ENCODE data around the gene PLEKHM3.

PLEKHM3 gene

DNA sequence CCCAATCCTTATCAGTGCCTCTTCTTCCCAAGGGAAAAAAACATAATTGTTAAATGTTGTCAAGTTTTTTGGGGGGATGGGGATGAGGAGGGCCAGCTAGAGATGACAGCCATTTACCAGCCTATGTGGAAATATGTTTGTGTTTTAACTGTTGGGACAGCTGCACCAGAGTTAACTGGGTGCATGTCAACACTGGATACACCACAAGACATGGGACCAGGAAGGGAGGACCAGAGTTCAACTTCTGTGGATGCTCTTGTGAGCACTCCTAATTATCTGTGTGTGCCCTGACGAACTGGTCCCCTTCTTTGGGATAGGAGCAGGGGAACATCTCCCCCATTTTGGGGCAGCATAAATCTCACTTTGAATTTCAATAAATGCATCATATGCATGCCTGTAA is 189.5 kb downstream of the PLEKHM3 start:
- DNase-seq: no peak
- Histone ChIP-seq H2BK5ac (ENCODE audit: low read depth, low read length, poor library complexity, severe bottlenecking) (no peak overlapping the region), H3K4ac (ENCODE audit: low read depth in 1 of 2, low read length in 2 of 2) (no peak overlapping the region), H3K27ac (ENCODE audit: low read length, poor library complexity, severe bottlenecking) (no peak overlapping the region), H2AFZ (ENCODE audit: low read depth, low read length) (no peak overlapping the region), H2BK120ac (ENCODE audit: low read depth, low read length) (no peak overlapping the region), H3K4me3 (ENCODE audit: insufficient read depth in 1 of 2, low read depth in 1 of 2, low read length in 2 of 2) (no peak overlapping the region), H4K91ac (ENCODE audit: low read length) (no peak overlapping the region), H3K23ac (ENCODE audit: low read length in 2 of 2) (no peak overlapping the region), H2BK12ac (ENCODE audit: low read length in 2 of 2) (no peak overlapping the region), H3K27me3 (ENCODE audit: control insufficient read depth in 1 of 2, insufficient read depth in 1 of 2, low read length in 2 of 2) (no peaks in the 10 kb centered on the region), H3K14ac (ENCODE audit: low read length in 2 of 2) (no peak overlapping the region), H3K4me2 (ENCODE audit: low read length, poor library complexity, severe bottlenecking) (no peak overlapping the region), H3K9ac (ENCODE audit: low read length) (no peak overlapping the region), H3K36me3 (ENCODE audit: control insufficient read depth in 1 of 2, insufficient read depth in 2 of 2, low read depth in 1 of 2, low read length in 2 of 2) (no peaks in the 10 kb centered on the region), H3K4me1 (ENCODE audit: control insufficient read depth, insufficient read depth, low read depth, low read length) (peaks cover 2% of the 10 kb centered on the region), H2AK5ac (ENCODE audit: low read length, severe bottlenecking) (no peak overlapping the region), H3K9me3 (ENCODE audit: control insufficient read depth, low read length) (no peaks in the 10 kb centered on the region), H2BK15ac (ENCODE audit: low read depth, poor library complexity, severe bottlenecking) (no peak overlapping the region), H3K79me1 (replicated peaks; ENCODE audit: low read length, poor library complexity, severe bottlenecking) (no peaks in the 10 kb centered on the region), H3K18ac (ENCODE audit: low read depth in 1 of 2, low read length in 2 of 2) (no peak overlapping the region), H4K8ac (ENCODE audit: low read length) (no peak overlapping the region)
- 100% methylated on average over 1 of the region's 1 CpG for WGBS

- 77% methylated on average over 3 of the region's 3 CpGs for WGBS
These were observed 192.0 kb downstream of the PLEKHM3 start for GRCh38 chr2:207833251-207833751.

DNA sequence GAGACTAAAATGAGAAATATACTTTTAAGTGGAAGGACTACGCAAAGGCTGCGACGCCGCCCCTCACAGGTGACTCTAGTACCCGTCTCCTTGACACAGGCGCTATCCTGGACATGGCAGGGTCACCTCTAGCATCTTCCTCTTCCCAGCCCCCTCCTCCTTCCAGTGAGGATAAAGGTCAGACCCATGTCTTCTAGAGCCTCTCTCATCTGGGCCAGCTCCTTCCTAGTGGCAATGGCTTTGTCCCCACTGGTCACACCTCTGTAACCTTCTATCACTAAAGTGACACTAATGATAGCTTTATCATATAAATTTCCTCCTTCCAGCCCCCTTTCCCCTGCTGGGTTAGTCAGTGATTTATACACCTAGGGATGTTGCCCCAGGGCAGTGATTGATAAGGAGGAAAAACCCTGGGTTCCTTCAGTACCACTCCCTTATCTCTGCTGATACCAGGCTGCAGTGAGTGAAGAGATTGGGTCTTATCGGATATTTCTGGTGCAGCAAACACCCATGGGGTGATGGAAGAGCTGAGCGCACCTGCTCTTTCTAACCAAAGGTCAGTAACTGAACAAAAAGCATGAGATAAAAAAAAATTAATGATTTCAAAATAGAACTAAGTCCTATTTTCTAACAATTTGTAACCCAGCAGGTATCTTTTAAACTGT is 193.6 kb downstream of the PLEKHM3 start:
- Histone ChIP-seq H3K14ac (ENCODE audit: low read length in 2 of 2) (no peak overlapping the region), H3K4me3 (ENCODE audit: insufficient read depth in 1 of 2, low read depth in 1 of 2, low read length in 2 of 2) (no peak overlapping the region), H2BK12ac (ENCODE audit: low read length in 2 of 2) (no peak overlapping the region), H3K4ac (ENCODE audit: low read depth in 1 of 2, low read length in 2 of 2) (no peak overlapping the region), H3K9ac (ENCODE audit: low read length) (no peak overlapping the region), H2AFZ (ENCODE audit: low read depth, low read length) (no peak overlapping the region), H2BK5ac (ENCODE audit: low read depth, low read length, poor library complexity, severe bottlenecking) (no peak overlapping the region), H3K36me3 (ENCODE audit: control insufficient read depth in 1 of 2, insufficient read depth in 2 of 2, low read depth in 1 of 2, low read length in 2 of 2) (peaks cover 5 to 12% of the 10 kb centered on the region in 2 experiments), H3K4me2 (ENCODE audit: low read length, poor library complexity, severe bottlenecking) (no peak overlapping the region), H4K8ac (ENCODE audit: low read length) (no peak overlapping the region), H2BK15ac (ENCODE audit: low read depth, poor library complexity, severe bottlenecking) (no peak overlapping the region), H3K18ac (ENCODE audit: low read depth in 1 of 2, low read length in 2 of 2) (no peak overlapping the region), H3K79me1 (replicated peaks; ENCODE audit: low read length, poor library complexity, severe bottlenecking) (no peaks in the 10 kb centered on the region), H2BK120ac (ENCODE audit: low read depth, low read length) (no peak overlapping the region), H3K23ac (ENCODE audit: low read length in 2 of 2) (no peak overlapping the region), H3K9me3 (ENCODE audit: control insufficient read depth, low read length) (no peaks in the 10 kb centered on the region), H2AK5ac (ENCODE audit: low read length, severe bottlenecking) (no peak overlapping the region), H3K27me3 (ENCODE audit: control insufficient read depth in 1 of 2, insufficient read depth in 1 of 2, low read length in 2 of 2) (no peaks in the 10 kb centered on the region), H3K4me1 (ENCODE audit: control insufficient read depth, insufficient read depth, low read depth, low read length) (peaks cover 7% of the 10 kb centered on the region), H4K91ac (ENCODE audit: low read length) (no peak overlapping the region), H3K27ac (ENCODE audit: low read length, poor library complexity, severe bottlenecking) (no peak overlapping the region)
- no peak for DNase-seq
- 94% methylated on average over 6 of the region's 8 CpGs for WGBS

More at GRCh38 chr2:207833251-207833751, 192.0 kb downstream of the PLEKHM3 start:
- Histone ChIP-seq H2BK5ac (ENCODE audit: low read depth, low read length, poor library complexity, severe bottlenecking) (no peak overlapping the region), H3K4me1 (ENCODE audit: control insufficient read depth, insufficient read depth, low read depth, low read length) (peaks cover 6% of the 10 kb centered on the region), H3K4me3 (ENCODE audit: insufficient read depth in 1 of 2, low read depth in 1 of 2, low read length in 2 of 2) (no peak overlapping the region), H3K36me3 (ENCODE audit: control insufficient read depth in 1 of 2, insufficient read depth in 2 of 2, low read depth in 1 of 2, low read length in 2 of 2) (peaks cover 0 to 5% of the 10 kb centered on the region in 2 experiments), H3K27ac (ENCODE audit: low read length, poor library complexity, severe bottlenecking) (no peak overlapping the region), H2AK5ac (ENCODE audit: low read length, severe bottlenecking) (no peak overlapping the region), H3K9me3 (ENCODE audit: control insufficient read depth, low read length) (no peaks in the 10 kb centered on the region), H3K4me2 (ENCODE audit: low read length, poor library complexity, severe bottlenecking) (no peak overlapping the region), H3K9ac (ENCODE audit: low read length) (no peak overlapping the region), H2BK120ac (ENCODE audit: low read depth, low read length) (no peak overlapping the region), H2AFZ (ENCODE audit: low read depth, low read length) (no peak overlapping the region), H2BK15ac (ENCODE audit: low read depth, poor library complexity, severe bottlenecking) (no peak overlapping the region), H3K4ac (ENCODE audit: low read depth in 1 of 2, low read length in 2 of 2) (no peak overlapping the region), H4K91ac (ENCODE audit: low read length) (no peak overlapping the region), H3K23ac (ENCODE audit: low read length in 2 of 2) (no peak overlapping the region), H3K14ac (ENCODE audit: low read length in 2 of 2) (no peak overlapping the region), H4K8ac (ENCODE audit: low read length) (no peak overlapping the region), H3K18ac (ENCODE audit: low read depth in 1 of 2, low read length in 2 of 2) (no peak overlapping the region), H3K79me1 (replicated peaks; ENCODE audit: low read length, poor library complexity, severe bottlenecking) (no peaks in the 10 kb centered on the region), H3K27me3 (ENCODE audit: control insufficient read depth in 1 of 2, insufficient read depth in 1 of 2, low read length in 2 of 2) (no peaks in the 10 kb centered on the region), H2BK12ac (ENCODE audit: low read length in 2 of 2) (no peak overlapping the region)
- DNase-seq: peak; percentile 16

DNA sequence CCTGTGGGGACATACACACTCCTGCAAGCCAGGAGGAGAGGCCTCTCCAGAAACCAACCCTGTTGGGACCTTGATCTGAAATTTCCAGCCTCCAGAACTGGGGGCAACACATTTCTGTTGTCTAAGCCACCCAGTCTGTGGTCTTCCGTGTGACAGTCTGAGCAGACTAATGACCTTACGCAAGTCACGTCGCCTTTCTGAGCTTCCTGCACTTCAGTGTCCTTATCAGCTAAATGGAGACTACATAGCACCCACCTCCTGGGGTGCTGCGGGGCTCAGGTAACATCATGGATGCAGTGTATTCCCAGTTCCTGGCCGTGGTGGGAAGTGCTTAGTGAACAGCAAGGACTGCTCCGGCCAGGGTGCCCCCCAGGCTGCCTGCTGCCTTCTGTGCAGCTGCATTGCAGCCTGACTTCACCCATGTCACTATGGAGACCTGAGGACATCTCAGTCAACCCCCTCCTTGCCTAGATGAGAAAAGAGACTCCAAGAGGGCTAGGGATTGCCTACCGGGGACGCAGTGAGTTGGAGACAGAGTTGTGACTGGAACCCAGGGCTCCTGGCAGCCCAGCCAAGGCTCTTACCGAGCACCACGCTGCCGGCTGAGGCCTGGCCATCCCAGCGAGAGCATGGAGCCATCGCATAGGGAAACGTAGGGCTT is 194.4 kb downstream of the PLEKHM3 start:
- Histone ChIP-seq H2AK5ac (ENCODE audit: low read length, severe bottlenecking) (no peak overlapping the region), H3K4me2 (ENCODE audit: low read length, poor library complexity, severe bottlenecking) (no peak overlapping the region), H3K27ac (ENCODE audit: low read length, poor library complexity, severe bottlenecking) (no peak overlapping the region), H2BK120ac (ENCODE audit: low read depth, low read length) (no peak overlapping the region), H3K9me3 (ENCODE audit: control insufficient read depth, low read length) (no peaks in the 10 kb centered on the region), H2AFZ (ENCODE audit: low read depth, low read length) (no peak overlapping the region), H3K14ac (ENCODE audit: low read length in 2 of 2) (no peak overlapping the region), H3K4ac (ENCODE audit: low read depth in 1 of 2, low read length in 2 of 2) (no peak overlapping the region), H3K18ac (ENCODE audit: low read depth in 1 of 2, low read length in 2 of 2) (no peak overlapping the region), H2BK15ac (ENCODE audit: low read depth, poor library complexity, severe bottlenecking) (no peak overlapping the region), H3K27me3 (ENCODE audit: control insufficient read depth in 1 of 2, insufficient read depth in 1 of 2, low read length in 2 of 2) (no peaks in the 10 kb centered on the region), H3K4me3 (ENCODE audit: insufficient read depth in 1 of 2, low read depth in 1 of 2, low read length in 2 of 2) (no peak overlapping the region), H4K8ac (ENCODE audit: low read length) (no peak overlapping the region), H4K91ac (ENCODE audit: low read length) (no peak overlapping the region), H3K4me1 (ENCODE audit: control insufficient read depth, insufficient read depth, low read depth, low read length) (peaks cover 6% of the 10 kb centered on the region), H3K9ac (ENCODE audit: low read length) (no peak overlapping the region), H3K23ac (ENCODE audit: low read length in 2 of 2) (no peak overlapping the region), H2BK5ac (ENCODE audit: low read depth, low read length, poor library complexity, severe bottlenecking) (no peak overlapping the region), H3K79me1 (replicated peaks; ENCODE audit: low read length, poor library complexity, severe bottlenecking) (no peaks in the 10 kb centered on the region), H2BK12ac (ENCODE audit: low read length in 2 of 2) (no peak overlapping the region), H3K36me3 (ENCODE audit: control insufficient read depth in 1 of 2, insufficient read depth in 2 of 2, low read depth in 1 of 2, low read length in 2 of 2) (peaks cover 5 to 12% of the 10 kb centered on the region in 2 experiments)
- 86% methylated on average over 15 of the region's 15 CpGs for WGBS
- no peak for DNase-seq
